ENCODE results near the gene CSRP2. TPM values are rescaled to one million over a fixed set of nuclear protein-coding genes. Genes with fewer than 3 reads are reported as not detected.

CSRP2 gene
- total RNA-seq, 2 donors from 2014 or later = 1.2 to 3.1 TPM

Other genes starting within 250 kb of the CSRP2 start
- gene ZDHHC17, start 114.9 kb downstream of the CSRP2 start, total RNA-seq = 10 to 100 TPM; 26.4 to 48.2 TPM
- 10 to 100 TPM; 13.6 to 14.7 TPM for gene E2F7, start 186.6 kb upstream of the CSRP2 start, total RNA-seq

Measured in activated T-helper 17 cell treated with anti-CD3 and anti-CD28 coated beads, Interleukin-2, amount 50 U/mL, for 72 hours (primary cell).